Measurements from ENCODE around the gene NFKBIZ. TPM values are rescaled to one million over a fixed set of nuclear protein-coding genes. Genes with fewer than 3 reads are reported as not detected.

NFKBIZ gene
- polyA plus RNA-seq, 1 of the 3 experiments (the other 2 are of a cell fraction): 59.9 TPM

DNA sequence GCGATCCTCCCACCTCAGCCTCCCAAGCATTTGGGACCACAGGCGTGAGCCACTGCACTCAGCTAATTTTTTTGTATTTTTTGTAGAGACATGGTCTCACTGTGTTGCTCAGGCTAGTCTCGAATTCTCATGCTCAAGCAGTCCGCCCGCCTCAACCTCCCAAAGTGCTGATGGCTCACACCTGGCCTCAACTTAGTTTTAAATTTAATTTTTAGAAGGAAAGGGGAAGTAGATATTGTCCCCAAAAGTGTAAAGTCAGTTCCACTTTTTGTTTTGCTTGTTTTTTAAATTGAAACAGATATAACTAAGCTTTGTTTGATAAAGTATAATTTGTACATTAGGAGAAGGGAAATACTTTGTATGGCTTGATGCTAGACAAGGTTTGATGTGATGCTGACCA is 31.3 kb upstream of the NFKBIZ start:
- no peak overlapping the region for H2AFZ ChIP-seq (ENCODE audit: low read depth)
- CTCF ChIA-PET: interaction anchor here (2.1 to 2.6 kb wide), 4 partner anchors 10 to 411 kb away, joined by 8 to 18 read pairs (median 12); no protein-coding TSS in a partner anchor

More for the DNA sequence above, 31.3 kb upstream of the NFKBIZ start:
- Histone ChIP-seq H3K9ac (no peak overlapping the region), H3K4me3 (ENCODE audit: low read depth in 2 of 2, low read length in 1 of 2) (no peak overlapping the region), H3K27me3 (ENCODE audit: insufficient read depth) (no peaks in the 10 kb centered on the region), H3F3A (replicated peaks; ENCODE audit: insufficient read depth) (no peaks in the 10 kb centered on the region), H3K4me2 (no peak overlapping the region), H3K9me3 (no peaks in the 10 kb centered on the region), H3K79me2 (ENCODE audit: insufficient read depth) (no peaks in the 10 kb centered on the region), H4K20me1 (ENCODE audit: insufficient read depth) (no peaks in the 10 kb centered on the region), H3K4me1 (ENCODE audit: control insufficient read depth in 1 of 2, insufficient read depth in 2 of 2, low read depth in 1 of 2, low read length in 1 of 2) (peaks cover 0 to 3% of the 10 kb centered on the region in 2 experiments; a peak in 3 of 4 replicates), H3K36me3 (replicated peaks in 1 of 2; ENCODE audit: control insufficient read depth in 1 of 2, insufficient read depth in 2 of 2, low read length in 1 of 2) (peaks cover 28 to 34% of the 10 kb centered on the region in 2 experiments), H3K27ac (ENCODE audit: low read depth in 2 of 2, low read length in 1 of 2) (no peak overlapping the region), H3K9me2 (no peaks in the 10 kb centered on the region)
- no peak for DNase-seq
- WGBS (ENCODE audit: low lambda C conversion rate): 91% methylated on average over 5 of the region's 5 CpGs
- TF ChIP-seq, protein P1, sequence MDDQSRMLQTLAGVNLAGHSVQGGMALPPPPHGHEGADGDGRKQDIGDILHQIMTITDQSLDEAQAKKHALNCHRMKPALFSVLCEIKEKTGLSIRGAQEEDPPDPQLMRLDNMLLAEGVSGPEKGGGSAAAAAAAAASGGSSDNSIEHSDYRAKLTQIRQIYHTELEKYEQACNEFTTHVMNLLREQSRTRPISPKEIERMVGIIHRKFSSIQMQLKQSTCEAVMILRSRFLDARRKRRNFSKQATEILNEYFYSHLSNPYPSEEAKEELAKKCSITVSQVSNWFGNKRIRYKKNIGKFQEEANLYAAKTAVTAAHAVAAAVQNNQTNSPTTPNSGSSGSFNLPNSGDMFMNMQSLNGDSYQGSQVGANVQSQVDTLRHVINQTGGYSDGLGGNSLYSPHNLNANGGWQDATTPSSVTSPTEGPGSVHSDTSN (IDR thresholded peaks at IDR 0.05): no peak
- TF ChIP-seq FOSL2 (IDR thresholded peaks at IDR 0.05; ENCODE audit: borderline replicate concordance, low read depth): no peak
- TF ChIP-seq, protein P2, sequence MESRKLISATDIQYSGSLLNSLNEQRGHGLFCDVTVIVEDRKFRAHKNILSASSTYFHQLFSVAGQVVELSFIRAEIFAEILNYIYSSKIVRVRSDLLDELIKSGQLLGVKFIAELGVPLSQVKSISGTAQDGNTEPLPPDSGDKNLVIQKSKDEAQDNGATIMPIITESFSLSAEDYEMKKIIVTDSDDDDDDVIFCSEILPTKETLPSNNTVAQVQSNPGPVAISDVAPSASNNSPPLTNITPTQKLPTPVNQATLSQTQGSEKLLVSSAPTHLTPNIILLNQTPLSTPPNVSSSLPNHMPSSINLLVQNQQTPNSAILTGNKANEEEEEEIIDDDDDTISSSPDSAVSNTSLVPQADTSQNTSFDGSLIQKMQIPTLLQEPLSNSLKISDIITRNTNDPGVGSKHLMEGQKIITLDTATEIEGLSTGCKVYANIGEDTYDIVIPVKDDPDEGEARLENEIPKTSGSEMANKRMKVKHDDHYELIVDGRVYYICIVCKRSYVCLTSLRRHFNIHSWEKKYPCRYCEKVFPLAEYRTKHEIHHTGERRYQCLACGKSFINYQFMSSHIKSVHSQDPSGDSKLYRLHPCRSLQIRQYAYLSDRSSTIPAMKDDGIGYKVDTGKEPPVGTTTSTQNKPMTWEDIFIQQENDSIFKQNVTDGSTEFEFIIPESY (IDR thresholded peaks at IDR 0.05; ENCODE audit: borderline replicate concordance, low read depth): no peak
- TF ChIP-seq EP300 (IDR thresholded peaks at IDR 0.05; ENCODE audit: borderline replicate concordance in 1 of 2, low read depth in 1 of 2, low read length in 1 of 2): no peak
- no peak for TF ChIP-seq RAD21 (IDR thresholded peaks at IDR 0.05; ENCODE audit: low read length)
- no peak for TF ChIP-seq SMC3 (IDR thresholded peaks at IDR 0.05; ENCODE audit: low read depth, low read length)
- no peak for TF ChIP-seq TCF12 (IDR thresholded peaks at IDR 0.05)
- TF ChIP-seq, protein P3, sequence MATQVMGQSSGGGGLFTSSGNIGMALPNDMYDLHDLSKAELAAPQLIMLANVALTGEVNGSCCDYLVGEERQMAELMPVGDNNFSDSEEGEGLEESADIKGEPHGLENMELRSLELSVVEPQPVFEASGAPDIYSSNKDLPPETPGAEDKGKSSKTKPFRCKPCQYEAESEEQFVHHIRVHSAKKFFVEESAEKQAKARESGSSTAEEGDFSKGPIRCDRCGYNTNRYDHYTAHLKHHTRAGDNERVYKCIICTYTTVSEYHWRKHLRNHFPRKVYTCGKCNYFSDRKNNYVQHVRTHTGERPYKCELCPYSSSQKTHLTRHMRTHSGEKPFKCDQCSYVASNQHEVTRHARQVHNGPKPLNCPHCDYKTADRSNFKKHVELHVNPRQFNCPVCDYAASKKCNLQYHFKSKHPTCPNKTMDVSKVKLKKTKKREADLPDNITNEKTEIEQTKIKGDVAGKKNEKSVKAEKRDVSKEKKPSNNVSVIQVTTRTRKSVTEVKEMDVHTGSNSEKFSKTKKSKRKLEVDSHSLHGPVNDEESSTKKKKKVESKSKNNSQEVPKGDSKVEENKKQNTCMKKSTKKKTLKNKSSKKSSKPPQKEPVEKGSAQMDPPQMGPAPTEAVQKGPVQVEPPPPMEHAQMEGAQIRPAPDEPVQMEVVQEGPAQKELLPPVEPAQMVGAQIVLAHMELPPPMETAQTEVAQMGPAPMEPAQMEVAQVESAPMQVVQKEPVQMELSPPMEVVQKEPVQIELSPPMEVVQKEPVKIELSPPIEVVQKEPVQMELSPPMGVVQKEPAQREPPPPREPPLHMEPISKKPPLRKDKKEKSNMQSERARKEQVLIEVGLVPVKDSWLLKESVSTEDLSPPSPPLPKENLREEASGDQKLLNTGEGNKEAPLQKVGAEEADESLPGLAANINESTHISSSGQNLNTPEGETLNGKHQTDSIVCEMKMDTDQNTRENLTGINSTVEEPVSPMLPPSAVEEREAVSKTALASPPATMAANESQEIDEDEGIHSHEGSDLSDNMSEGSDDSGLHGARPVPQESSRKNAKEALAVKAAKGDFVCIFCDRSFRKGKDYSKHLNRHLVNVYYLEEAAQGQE (IDR thresholded peaks at IDR 0.05; ENCODE audit: low read depth, low read length): no peak
- TF ChIP-seq TAF1 (IDR thresholded peaks at IDR 0.05; ENCODE audit: borderline replicate concordance, low read depth, low read length): no peak
- no peak for TF ChIP-seq RXRA (IDR thresholded peaks at IDR 0.05; ENCODE audit: borderline replicate concordance, low read depth)
- no peak for TF ChIP-seq FOXM1 (IDR thresholded peaks at IDR 0.05; ENCODE audit: low read depth)
- no peak for TF ChIP-seq NFIC (IDR thresholded peaks at IDR 0.05; ENCODE audit: borderline replicate concordance)
- TF ChIP-seq, protein P4, sequence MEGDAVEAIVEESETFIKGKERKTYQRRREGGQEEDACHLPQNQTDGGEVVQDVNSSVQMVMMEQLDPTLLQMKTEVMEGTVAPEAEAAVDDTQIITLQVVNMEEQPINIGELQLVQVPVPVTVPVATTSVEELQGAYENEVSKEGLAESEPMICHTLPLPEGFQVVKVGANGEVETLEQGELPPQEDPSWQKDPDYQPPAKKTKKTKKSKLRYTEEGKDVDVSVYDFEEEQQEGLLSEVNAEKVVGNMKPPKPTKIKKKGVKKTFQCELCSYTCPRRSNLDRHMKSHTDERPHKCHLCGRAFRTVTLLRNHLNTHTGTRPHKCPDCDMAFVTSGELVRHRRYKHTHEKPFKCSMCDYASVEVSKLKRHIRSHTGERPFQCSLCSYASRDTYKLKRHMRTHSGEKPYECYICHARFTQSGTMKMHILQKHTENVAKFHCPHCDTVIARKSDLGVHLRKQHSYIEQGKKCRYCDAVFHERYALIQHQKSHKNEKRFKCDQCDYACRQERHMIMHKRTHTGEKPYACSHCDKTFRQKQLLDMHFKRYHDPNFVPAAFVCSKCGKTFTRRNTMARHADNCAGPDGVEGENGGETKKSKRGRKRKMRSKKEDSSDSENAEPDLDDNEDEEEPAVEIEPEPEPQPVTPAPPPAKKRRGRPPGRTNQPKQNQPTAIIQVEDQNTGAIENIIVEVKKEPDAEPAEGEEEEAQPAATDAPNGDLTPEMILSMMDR (IDR thresholded peaks at IDR 0.05): no peak
- TF ChIP-seq TEAD4 (IDR thresholded peaks at IDR 0.05; ENCODE audit: borderline replicate concordance, insufficient read depth): no peak
- POLR2A ChIA-PET: no interaction called here

All from SK-N-SH (cell line).